Renal cortex interstitium (tissue), 11 donors: ENCODE data around the gene RIPK4. TPM values are rescaled to one million over a fixed set of nuclear protein-coding genes. Genes with fewer than 3 reads are reported as not detected.

Experiments
- DNase-seq, 11 donors: peaks; one replicate each; pipeline ENCODE4 v3.0.0-alpha.2; 2013; ENCODE audit warnings: low read depth in 9 of 11, low spot score in 4 of 11; ENCODE audit errors: extremely low read depth in 1 of 11
- polyA plus RNA-seq, 3 donors: library from polyadenylated mRNA; unstranded; fragments of 120-200 nt; gene quantifications; one replicate each; pipeline ENCODE4 v1.2.1, GENCODE V29; 2013; ENCODE audit not compliant: insufficient read length in 3 of 3

Gene RIPK4
- polyA plus RNA-seq, 3 donors: 16.8 to 22.5 (median 18.2) TPM

- no peak for DNase-seq
These were observed 20.7 kb downstream of the RIPK4 start for GRCh38 chr21:41745971-41746743.

GRCh38 chr21:41745026-41745820, 21.6 kb downstream of the RIPK4 start:
- DNase-seq: no peak

GRCh38 chr21:41744028-41744930, 22.6 kb downstream of the RIPK4 start:
- no peak for DNase-seq

- DNase-seq: no peak
These were observed 23.4 kb downstream of the RIPK4 start for GRCh38 chr21:41743321-41744027.

GRCh38 chr21:41742073-41742875, 24.6 kb downstream of the RIPK4 start:
- no peak for DNase-seq

GRCh38 chr21:41741253-41742072, 25.4 kb downstream of the RIPK4 start:
- DNase-seq: no peak

GRCh38 chr21:41740604-41741252, 26.1 kb downstream of the RIPK4 start:
- DNase-seq: no peak

- DNase-seq: no peak
These were observed 26.9 kb downstream of the RIPK4 start for GRCh38 chr21:41739936-41740335.

GRCh38 chr21:41739011-41739410, 27.8 kb downstream of the RIPK4 start:
- no peak for DNase-seq

GRCh38 chr21:41737651-41738324, 29.1 kb downstream of the RIPK4 start:
- no peak for DNase-seq

- no peak for DNase-seq
These were observed 30.4 kb downstream of the RIPK4 start for GRCh38 chr21:41736423-41736822.

- no peak for DNase-seq
These were observed 32.7 kb downstream of the RIPK4 start for GRCh38 chr21:41733951-41734689.

GRCh38 chr21:41731081-41731480, 35.8 kb downstream of the RIPK4 start:
- no peak for DNase-seq

- DNase-seq: no peak
These were observed 36.5 kb downstream of the RIPK4 start for GRCh38 chr21:41730367-41730765.

GRCh38 chr21:41729701-41730366, 37.0 kb downstream of the RIPK4 start:
- no peak for DNase-seq
